Measurements from ENCODE around the gene XPNPEP3. TPM values are rescaled to one million over a fixed set of nuclear protein-coding genes. Genes with fewer than 3 reads are reported as not detected.
"Not testable (repeated sequence)": the region's sequence is repeated elsewhere in the genome, so short reads cannot be mapped to it uniquely, and the experiment has no call there.

The XPNPEP3 gene
- total and polyA plus RNA-seq, 7 donors: 3.3 to 16.3 (median 10.3) TPM

DNA sequence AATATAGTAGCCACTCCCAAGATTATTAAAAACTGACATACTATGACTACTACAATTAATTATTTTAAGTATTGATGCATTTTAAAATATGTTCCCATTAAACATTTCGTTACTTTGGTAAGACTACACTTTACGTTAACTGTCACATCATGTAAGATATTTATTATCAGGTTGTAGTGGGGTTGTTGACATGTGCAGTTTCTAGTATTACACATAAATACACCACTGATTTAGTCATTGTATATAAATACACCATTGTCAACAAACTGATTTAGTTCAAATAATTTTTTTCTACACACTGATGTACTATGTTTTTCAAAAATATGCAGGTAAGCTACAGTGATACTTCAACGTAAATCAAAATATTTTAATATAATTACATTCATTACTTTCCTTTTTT lies 12.0 kb upstream of the XPNPEP3 start:
- Histone ChIP-seq H3K4me1 (peaks cover 25% of the 10 kb centered on the region), H3K9me3 (no peaks in the 10 kb centered on the region), H3K27me3 (ENCODE audit: insufficient read depth in 3 of 3, low read length in 2 of 3) (no peaks in the 10 kb centered on the region), H3K27ac (peak overlapping the region; percentile 54), H3K36me3 (ENCODE audit: insufficient read depth in 1 of 2, low read depth in 1 of 2) (peaks cover 5 to 98% of the 10 kb centered on the region in 2 donors), H3K4me3 (no peak overlapping the region)
- ATAC-seq (peak; percentile 65 to 84 (median 74)), DNase-seq (no peak)
- intact Hi-C loops (cut with DNase I): no loop called here
- TF ChIP-seq, protein P1, sequence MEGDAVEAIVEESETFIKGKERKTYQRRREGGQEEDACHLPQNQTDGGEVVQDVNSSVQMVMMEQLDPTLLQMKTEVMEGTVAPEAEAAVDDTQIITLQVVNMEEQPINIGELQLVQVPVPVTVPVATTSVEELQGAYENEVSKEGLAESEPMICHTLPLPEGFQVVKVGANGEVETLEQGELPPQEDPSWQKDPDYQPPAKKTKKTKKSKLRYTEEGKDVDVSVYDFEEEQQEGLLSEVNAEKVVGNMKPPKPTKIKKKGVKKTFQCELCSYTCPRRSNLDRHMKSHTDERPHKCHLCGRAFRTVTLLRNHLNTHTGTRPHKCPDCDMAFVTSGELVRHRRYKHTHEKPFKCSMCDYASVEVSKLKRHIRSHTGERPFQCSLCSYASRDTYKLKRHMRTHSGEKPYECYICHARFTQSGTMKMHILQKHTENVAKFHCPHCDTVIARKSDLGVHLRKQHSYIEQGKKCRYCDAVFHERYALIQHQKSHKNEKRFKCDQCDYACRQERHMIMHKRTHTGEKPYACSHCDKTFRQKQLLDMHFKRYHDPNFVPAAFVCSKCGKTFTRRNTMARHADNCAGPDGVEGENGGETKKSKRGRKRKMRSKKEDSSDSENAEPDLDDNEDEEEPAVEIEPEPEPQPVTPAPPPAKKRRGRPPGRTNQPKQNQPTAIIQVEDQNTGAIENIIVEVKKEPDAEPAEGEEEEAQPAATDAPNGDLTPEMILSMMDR (IDR thresholded peaks at IDR 0.05): no peak
- 42 to 69% (median 58%) methylated on average over 3 of the region's 3 CpGs for WGBS, 3 donors

DNA sequence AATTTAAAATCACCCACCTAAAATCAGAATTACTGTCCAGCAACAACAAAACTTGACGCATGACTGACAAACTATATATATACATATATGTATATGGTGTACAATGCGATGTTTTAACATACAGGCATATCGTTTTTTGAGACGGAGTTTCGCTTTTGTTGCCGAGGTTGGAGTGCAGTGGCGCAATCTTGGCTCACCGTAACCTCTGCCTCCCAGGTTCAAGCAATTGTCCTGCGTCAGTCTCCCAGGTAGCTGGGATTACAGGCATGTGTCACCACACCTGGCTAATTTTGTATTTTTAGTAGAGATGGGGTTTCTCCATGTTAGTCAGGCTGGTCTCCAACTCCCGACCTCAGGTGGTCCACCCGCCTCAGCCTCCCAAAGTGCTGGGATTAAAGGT lies 11.1 kb upstream of the XPNPEP3 start:
- H3K9me3 ChIP-seq; intact Hi-C loops (cut with DNase I); H3K27me3 ChIP-seq (ENCODE audit: insufficient read depth in 3 of 3, low read length in 2 of 3); ATAC-seq; H3K4me3 ChIP-seq; DNase-seq: not testable (repeated sequence)
- WGBS, 3 donors: 91 to 95% (median 92%) methylated on average over 11 of the region's 11 CpGs
- Histone ChIP-seq H3K4me1 (peaks cover 33% of the 10 kb centered on the region), H3K36me3 (ENCODE audit: insufficient read depth in 1 of 2, low read depth in 1 of 2) (peaks cover 7 to 98% of the 10 kb centered on the region in 2 donors), H3K27ac (peak overlapping the region; percentile 54)

DNA sequence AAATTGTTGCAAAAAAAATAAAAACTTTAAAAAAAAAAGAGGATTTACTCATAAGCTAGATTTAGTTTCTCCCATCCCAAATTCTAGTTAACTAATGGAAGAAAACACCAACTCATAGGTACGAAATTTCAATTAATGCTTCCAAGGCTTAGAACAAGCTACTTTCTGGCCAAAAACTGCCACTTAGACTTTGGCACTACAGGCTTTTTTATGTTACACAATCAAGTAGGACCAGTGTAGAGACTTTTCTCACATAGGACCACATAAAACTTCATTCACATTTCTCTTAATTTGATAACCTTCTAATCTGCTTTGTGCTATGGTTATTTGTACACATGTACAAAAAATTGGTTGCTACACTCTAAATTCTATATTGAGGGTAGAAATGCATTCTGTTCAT lies 3.6 kb upstream of the XPNPEP3 start:
- peaks cover 65% of the 10 kb centered on the region for H3K4me1 ChIP-seq
- H3K36me3 ChIP-seq (ENCODE audit: insufficient read depth in 1 of 2, low read depth in 1 of 2): peaks cover 3 to 29% of the 10 kb centered on the region in 2 donors
- no peak for ATAC-seq
- no peak for DNase-seq
- H3K27ac ChIP-seq: peak overlapping the region; percentile 98
- intact Hi-C loops (cut with DNase I): no loop called here
- H3K27me3 ChIP-seq (ENCODE audit: insufficient read depth in 3 of 3, low read length in 2 of 3): no peaks in the 10 kb centered on the region
- H3K4me3 ChIP-seq: peak overlapping the region; percentile 96
- H3K9me3 ChIP-seq: no peaks in the 10 kb centered on the region
- TF ChIP-seq, protein P1 (IDR thresholded peaks at IDR 0.05): no peak
- 39 to 81% (median 54%) methylated on average over 1 of the region's 1 CpG for WGBS, 3 donors

DNA sequence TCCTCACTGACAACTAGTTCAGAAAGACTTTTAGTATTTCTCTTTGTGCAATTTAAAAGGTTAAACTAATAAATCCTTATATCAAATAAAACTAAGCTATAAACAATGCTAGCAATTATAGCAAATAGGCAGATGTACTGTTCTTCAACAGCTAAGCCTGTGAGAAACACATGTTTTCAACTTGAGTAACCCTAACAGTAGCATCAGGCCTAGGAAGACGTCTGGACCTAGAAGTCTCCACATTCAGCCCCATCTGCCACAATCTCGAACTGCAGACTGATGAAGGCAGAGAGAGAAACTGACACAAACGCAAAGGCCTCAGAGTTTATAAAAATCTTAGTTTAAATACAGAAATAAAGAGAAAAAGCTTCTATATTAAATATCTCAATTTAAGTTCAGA lies 3.0 kb upstream of the XPNPEP3 start:
- TF ChIP-seq, protein P1 (IDR thresholded peaks at IDR 0.05): no peak
- Histone ChIP-seq H3K4me3 (peak overlapping the region; percentile 96), H3K4me1 (peaks cover 69% of the 10 kb centered on the region), H3K27me3 (ENCODE audit: insufficient read depth in 3 of 3, low read length in 2 of 3) (no peaks in the 10 kb centered on the region), H3K9me3 (no peaks in the 10 kb centered on the region), H3K36me3 (ENCODE audit: insufficient read depth in 1 of 2, low read depth in 1 of 2) (peaks cover 3 to 23% of the 10 kb centered on the region in 2 donors), H3K27ac (peak overlapping the region; percentile 98)
- intact Hi-C loops (cut with DNase I): no loop called here
- 33 to 53% (median 49%) methylated on average over 3 of the region's 3 CpGs for WGBS, 3 donors
- no peak for DNase-seq
- no peak for ATAC-seq

DNA sequence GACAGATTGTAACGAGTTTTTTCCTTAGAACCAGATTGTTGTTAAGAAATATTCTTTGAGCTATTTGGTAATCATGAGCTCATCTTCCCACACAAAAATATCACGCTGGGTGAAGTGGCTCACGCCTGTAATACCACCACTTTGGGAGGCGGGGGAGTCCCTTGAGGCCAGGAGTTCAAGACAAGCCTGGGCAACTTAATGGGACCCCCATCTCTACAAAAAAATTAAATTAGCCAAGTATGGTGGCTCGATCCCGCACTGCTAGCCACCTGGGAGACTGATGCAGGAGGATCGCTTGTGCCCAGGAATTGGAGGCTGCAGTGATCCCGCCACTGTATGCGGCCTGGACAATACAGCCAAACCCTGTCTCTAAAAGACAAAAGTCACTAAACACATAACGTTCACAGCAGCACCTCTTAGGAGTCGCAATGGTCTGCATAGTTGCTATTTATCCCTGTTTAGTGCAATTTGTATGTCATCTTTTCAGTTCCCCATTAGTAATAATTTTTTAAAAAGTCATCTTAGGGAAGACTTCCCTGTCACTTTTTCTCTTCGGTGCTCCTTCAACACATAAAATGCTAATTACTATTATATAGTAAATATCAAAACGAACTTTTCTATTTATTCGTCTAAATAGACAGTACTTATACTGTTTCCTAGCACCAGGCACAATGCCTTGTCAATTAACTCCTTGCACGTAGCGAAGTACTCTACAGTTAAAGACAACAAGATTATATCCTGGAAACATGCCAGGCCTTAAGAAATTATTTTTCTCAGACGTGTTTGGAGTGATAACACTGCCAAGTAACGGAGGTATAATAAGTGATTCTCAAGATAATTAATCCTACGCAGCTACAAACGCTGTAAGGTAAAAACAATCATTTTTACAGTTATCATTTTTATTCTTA lies 1.6 kb upstream of the XPNPEP3 start:
- TF ChIP-seq, protein P1 (IDR thresholded peaks at IDR 0.05): no peak
- peak; percentile 14 to 53 for DNase-seq
- intact Hi-C loops (cut with DNase I): no loop called here

More for the DNA sequence above, 1.6 kb upstream of the XPNPEP3 start:
- Histone ChIP-seq H3K9me3 (no peaks in the 10 kb centered on the region), H3K4me3 (peak overlapping the region; percentile 96), H3K27ac (peak overlapping the region; percentile 98), H3K36me3 (ENCODE audit: insufficient read depth in 1 of 2, low read depth in 1 of 2) (peaks cover 0 to 10% of the 10 kb centered on the region in 2 donors), H3K27me3 (ENCODE audit: insufficient read depth in 3 of 3, low read length in 2 of 3) (no peaks in the 10 kb centered on the region), H3K4me1 (peaks cover 68% of the 10 kb centered on the region)
- no peak for ATAC-seq
- WGBS, 3 donors: 25 to 32% (median 29%) methylated on average over 20 of the region's 20 CpGs
